Aorta (tissue), 5 donors: Measurements from ENCODE around the gene CHD5. TPM values are rescaled to one million over a fixed set of nuclear protein-coding genes. Genes with fewer than 3 reads are reported as not detected.
A peak's percentile ranks its signal among the peaks of the same experiment; 100 is the strongest.
"Not testable (repeated sequence)": the region's sequence is repeated elsewhere in the genome, so short reads cannot be mapped to it uniquely, and the experiment has no call there.

ENCODE experiments used
- ATAC-seq: fragments of 200-7000 bp; cut with Tn5 transposase; one replicate; pipeline ENCODE4 v1.9.1; 2022; ENCODE audit warnings: moderate library complexity; ENCODE audit not compliant: low FRiP score
- DNase-seq, 2 donors: peaks; one replicate each; pipeline ENCODE4 v3.0.0-alpha.2; 2020
- H3K27ac ChIP-seq, 2 donors: one replicate each; pipeline ENCODE4 v1.5.1; 2013; ENCODE audit warnings: low read length in 2 of 2, mild to moderate bottlenecking in 2 of 2, moderate library complexity in 2 of 2, control low read depth in 1 of 2, inconsistent platforms in 1 of 2, low read depth in 1 of 2
- H3K27me3 ChIP-seq, 2 donors: one replicate each; pipeline ENCODE4 v1.6.1; 2013; ENCODE audit warnings: control low read depth in 1 of 2, low read length in 1 of 2, mild to moderate bottlenecking in 1 of 2, moderate library complexity in 1 of 2; ENCODE audit not compliant: insufficient read depth in 2 of 2, control insufficient read depth in 1 of 2
- H3K36me3 ChIP-seq, 2 donors: one replicate each; pipeline ENCODE4 v1.6.1; 2013; ENCODE audit warnings: control low read depth in 1 of 2, low read length in 1 of 2, mild to moderate bottlenecking in 1 of 2; ENCODE audit not compliant: insufficient read depth in 2 of 2, control insufficient read depth in 1 of 2
- H3K4me1 ChIP-seq, 2 donors: one replicate each; pipeline ENCODE4 v1.6.1; 2013; ENCODE audit warnings: low read length in 2 of 2, control low read depth in 1 of 2, mild to moderate bottlenecking in 1 of 2, moderate library complexity in 1 of 2; ENCODE audit not compliant: insufficient read depth in 2 of 2, control insufficient read depth in 1 of 2
- H3K4me3 ChIP-seq, 2 donors: one replicate each; pipeline ENCODE4 v1.5.1; 2013; ENCODE audit warnings: low read length in 2 of 2, control low read depth in 1 of 2, mild to moderate bottlenecking in 1 of 2
- H3K9me3 ChIP-seq: one replicate; pipeline ENCODE4 v1.6.1; 2013; ENCODE audit warnings: mild to moderate bottlenecking, low read length; ENCODE audit not compliant: control insufficient read depth
- WGBS, 2 donors: extraction: QIAGEN DNeasy Blood & Tissue Kit; methylation state at CpG; one replicate each; pipeline ENCODE4 v1.1.7; 2013; 5-methylcytosine and 5-hydroxymethylcytosine counted together
- intact Hi-C, 2 donors: fragments of 100-400 bp; cut with DNase I; formaldehyde crosslinking; loops; one replicate each; pipeline versions ENCODE4 v1.14.2 to v1.15.0; 2022
- polyA plus RNA-seq, 2 donors: library from polyadenylated mRNA; stranded (reverse); fragments of 200-250 nt; gene quantifications; one replicate each; pipeline ENCODE4 v1.2.3, GENCODE V29; 2013
- total RNA-seq, 2 donors: library from RNA; stranded (reverse); fragmentation: NEBNext Ultra II Directional; extraction: Animal tissue kit (Norgen Biotek cat#: 25700); gene quantifications; one replicate each; pipeline ENCODE4 v1.2.1, GENCODE V29; 2021
- donor health status: healthy with polysubstance abuse.
- donor health status: Bipolar disorder and iron deficiency.
- donor health status: DM: no; HTN: no; CAD: no.
- donor health status: DM: no; HTN: no; CAD: no.
- donor health status: DM: yes; HTN: yes; CAD: no.

The CHD5 gene
- total and polyA plus RNA-seq, 4 donors, result 0.24 to 2.5 (median 0.32) TPM

- Histone ChIP-seq H3K4me3 (no peak overlapping the region), H3K27me3 (no peaks in the 10 kb centered on the region), H3K4me1 (no peaks in the 10 kb centered on the region), H3K27ac (no peak overlapping the region), H3K36me3 (no peaks in the 10 kb centered on the region), H3K9me3 (no peaks in the 10 kb centered on the region)
- DNase-seq (no peak), ATAC-seq (no peak)
- 81 to 87% methylated on average over 8 of the region's 8 CpGs for WGBS, 2 donors
- intact Hi-C loops, result no loop called here
Measured at GRCh38 chr1:6066680-6067079, 113.4 kb downstream of the CHD5 start.

- WGBS, 2 donors, result 46 to 52% methylated on average over 28 of the region's 28 CpGs
- no peak overlapping the region for H3K4me3 ChIP-seq
- H3K9me3 ChIP-seq, result no peaks in the 10 kb centered on the region
- no peak for ATAC-seq
- DNase-seq, result peak in 1 of 2 donors; percentile 53
- no peaks in the 10 kb centered on the region for H3K36me3 ChIP-seq
- no peaks in the 10 kb centered on the region for H3K27me3 ChIP-seq
- H3K27ac ChIP-seq, result no peak overlapping the region
- no peaks in the 10 kb centered on the region for H3K4me1 ChIP-seq
- intact Hi-C loops, result no loop called here
Measured at GRCh38 chr1:6065093-6065858, 114.8 kb downstream of the CHD5 start.

GRCh38 chr1:6063532-6064053, 116.5 kb downstream of the CHD5 start:
- 82 to 83% methylated on average over 7 of the region's 7 CpGs for WGBS, 2 donors
- DNase-seq, H3K27ac ChIP-seq, H3K27me3 ChIP-seq, H3K36me3 ChIP-seq, intact Hi-C loops, H3K9me3 ChIP-seq, H3K4me3 ChIP-seq, H3K4me1 ChIP-seq, ATAC-seq: not testable (repeated sequence)

- Histone ChIP-seq H3K27me3 (no peaks in the 10 kb centered on the region), H3K27ac (no peak overlapping the region), H3K36me3 (no peaks in the 10 kb centered on the region), H3K4me3 (no peak overlapping the region), H3K9me3 (no peaks in the 10 kb centered on the region), H3K4me1 (no peaks in the 10 kb centered on the region)
- intact Hi-C loops, result no loop called here
- DNase-seq (no peak), ATAC-seq (no peak)
- 92% methylated on average over 6 of the region's 6 CpGs for WGBS, 2 donors
Measured at GRCh38 chr1:6062670-6063069, 117.5 kb downstream of the CHD5 start.

GRCh38 chr1:6059866-6060265, 120.3 kb downstream of the CHD5 start:
- Histone ChIP-seq H3K36me3 (no peaks in the 10 kb centered on the region), H3K27ac (no peak overlapping the region), H3K27me3 (no peaks in the 10 kb centered on the region), H3K9me3 (no peaks in the 10 kb centered on the region), H3K4me1 (no peaks in the 10 kb centered on the region), H3K4me3 (no peak overlapping the region)
- ATAC-seq (no peak), DNase-seq (no peak)
- intact Hi-C loops, result loop anchor here in 1 of 2 donors (10.0 kb wide), 1 partner anchor 185 kb away; the partner anchor contains the start of gene HES3
- 92% methylated on average over 9 of the region's 9 CpGs for WGBS, 2 donors

- Histone ChIP-seq H3K9me3 (no peaks in the 10 kb centered on the region), H3K27me3 (no peaks in the 10 kb centered on the region), H3K4me1 (no peaks in the 10 kb centered on the region), H3K27ac (no peak overlapping the region), H3K4me3 (no peak overlapping the region), H3K36me3 (no peaks in the 10 kb centered on the region)
- intact Hi-C loops, result loop anchor here in 1 of 2 donors (10.0 kb wide), 1 partner anchor 187 kb away; the partner anchor contains the start of gene HES3
- DNase-seq, result peak in 1 of 2 donors; percentile 29
- no peak for ATAC-seq
- WGBS, 2 donors, result 86 to 89% methylated on average over 9 of the region's 9 CpGs
Measured at GRCh38 chr1:6057170-6057845, 122.8 kb downstream of the CHD5 start.

- no peaks in the 10 kb centered on the region for H3K4me1 ChIP-seq
- no peak overlapping the region for H3K4me3 ChIP-seq
- H3K9me3 ChIP-seq, result no peaks in the 10 kb centered on the region
- DNase-seq (peak in 1 of 2 donors; percentile 69), ATAC-seq (no peak)
- WGBS, 2 donors, result 87 to 88% methylated on average over 8 of the region's 8 CpGs
- H3K36me3 ChIP-seq, result no peaks in the 10 kb centered on the region
- intact Hi-C loops, result loop anchor here in 1 of 2 donors (10.0 kb wide), 1 partner anchor 188 kb away; the partner anchor contains the start of gene HES3
- H3K27me3 ChIP-seq, result no peaks in the 10 kb centered on the region
- no peak overlapping the region for H3K27ac ChIP-seq
Measured at GRCh38 chr1:6056572-6056948, 123.6 kb downstream of the CHD5 start.

- 86 to 89% methylated on average over 6 of the region's 6 CpGs for WGBS, 2 donors
- no peaks in the 10 kb centered on the region for H3K27me3 ChIP-seq
- no peak overlapping the region for H3K27ac ChIP-seq
- no peaks in the 10 kb centered on the region for H3K4me1 ChIP-seq
- intact Hi-C loops, result loop anchor here in 1 of 2 donors (10.0 kb wide), 1 partner anchor 190 kb away; the partner anchor contains the start of gene HES3
- no peak overlapping the region for H3K4me3 ChIP-seq
- ATAC-seq (no peak), DNase-seq (no peak)
- no peaks in the 10 kb centered on the region for H3K36me3 ChIP-seq
- H3K9me3 ChIP-seq, result no peaks in the 10 kb centered on the region
Measured at GRCh38 chr1:6054596-6054995, 125.5 kb downstream of the CHD5 start.
